Neuronal stem cell (in vitro differentiated cells): ENCODE data around the gene SCIMP.

Source experiments
- DNase-seq: peaks from one replicate; pipeline ENCODE4 v3.0.0-alpha.2; 2013; ENCODE audit warnings: low spot score
- H2AFZ ChIP-seq: one replicate; pipeline ENCODE4 v1.6.1; 2013; ENCODE audit warnings: mild to moderate bottlenecking, low read length, inconsistent platforms
- H2AK5ac ChIP-seq: 2 replicates; pipeline ENCODE4 v1.6.1; 2013; ENCODE audit warnings: low read depth, mild to moderate bottlenecking, inconsistent platforms, low read length, moderate library complexity, mixed read lengths
- H2BK120ac ChIP-seq: 2 replicates; pipeline ENCODE4 v1.6.1; 2013; ENCODE audit warnings: low read depth, mild to moderate bottlenecking, inconsistent platforms, low read length, moderate library complexity, mixed read lengths
- H2BK12ac ChIP-seq: one replicate; pipeline ENCODE4 v1.6.1; 2013; ENCODE audit warnings: low read length, inconsistent platforms
- H2BK15ac ChIP-seq: 2 replicates; pipeline ENCODE4 v1.6.1; 2013; ENCODE audit warnings: mild to moderate bottlenecking, low read length, inconsistent platforms, mixed read lengths
- H2BK5ac ChIP-seq: one replicate; pipeline ENCODE4 v1.6.1; 2013; ENCODE audit warnings: inconsistent platforms, mild to moderate bottlenecking, low read length, moderate library complexity
- H3K14ac ChIP-seq: one replicate; pipeline ENCODE4 v1.6.1; 2013; ENCODE audit warnings: low read length, inconsistent platforms
- H3K18ac ChIP-seq: 2 replicates; pipeline ENCODE4 v1.6.1; 2013; ENCODE audit warnings: low read length, inconsistent platforms
- H3K23ac ChIP-seq: 2 replicates; pipeline ENCODE4 v1.6.1; 2013; ENCODE audit warnings: low read depth, mild to moderate bottlenecking, mixed read lengths, low read length, inconsistent platforms; ENCODE audit not compliant: poor library complexity
- H3K27ac ChIP-seq: replicated peaks from 3 replicates; pipeline ENCODE4 v1.5.1; 2013; ENCODE audit warnings: low read length, inconsistent platforms
- H3K27me3 ChIP-seq, 3 experiments: 2 replicates each; pipeline ENCODE4 v1.6.1; 2013; ENCODE audit warnings: low read length in 3 of 3, mild to moderate bottlenecking in 2 of 3, inconsistent platforms in 1 of 3, low read depth in 1 of 3, mixed read lengths in 1 of 3, moderate library complexity in 1 of 3; ENCODE audit not compliant: control insufficient read depth in 3 of 3, insufficient read depth in 3 of 3
- H3K36me3 ChIP-seq, 2 donors: replicated peaks in 1 of 2; 2 replicates each; pipeline ENCODE4 v1.6.1; 2013; ENCODE audit warnings: low read length in 2 of 2; ENCODE audit not compliant: control insufficient read depth in 2 of 2, insufficient read depth in 2 of 2
- H3K4ac ChIP-seq: 2 replicates; pipeline ENCODE4 v1.6.1; 2013; ENCODE audit warnings: inconsistent platforms, mild to moderate bottlenecking, low read length, moderate library complexity
- H3K4me1 ChIP-seq, 2 donors: 1 replicate in 1 of 2; 2 replicates in 1 of 2; pipeline ENCODE4 v1.6.1; 2013; ENCODE audit warnings: low read length in 2 of 2, low read depth in 1 of 2; ENCODE audit not compliant: control insufficient read depth in 2 of 2, insufficient read depth in 1 of 2
- H3K4me2 ChIP-seq: one replicate; pipeline ENCODE4 v1.6.1; 2013; ENCODE audit warnings: mild to moderate bottlenecking, low read length, inconsistent platforms; ENCODE audit not compliant: insufficient read depth, poor library complexity, severe bottlenecking
- H3K4me3 ChIP-seq, 2 donors: 2 replicates each; pipeline ENCODE4 v1.5.1; 2013; ENCODE audit warnings: low read length in 2 of 2, mild to moderate bottlenecking in 2 of 2, inconsistent platforms in 1 of 2, moderate library complexity in 1 of 2
- H3K79me1 ChIP-seq: one replicate; pipeline ENCODE4 v1.6.1; 2013; ENCODE audit warnings: low read depth, mild to moderate bottlenecking, inconsistent platforms, low read length, moderate library complexity
- H3K9ac ChIP-seq: one replicate; pipeline ENCODE4 v1.6.1; 2013; ENCODE audit warnings: mild to moderate bottlenecking, low read depth, low read length, inconsistent platforms; ENCODE audit not compliant: poor library complexity
- H3K9me3 ChIP-seq, 2 donors: replicated peaks in 1 of 2; 2 replicates each; pipeline versions ENCODE3 to v1.6.1; 2013; ENCODE audit warnings: low read length in 2 of 2, mild to moderate bottlenecking in 2 of 2, inconsistent platforms in 1 of 2, low read depth in 1 of 2, mixed read lengths in 1 of 2, moderate library complexity in 1 of 2; ENCODE audit not compliant: control insufficient read depth in 2 of 2, insufficient read depth in 1 of 2
- H4K8ac ChIP-seq: one replicate; pipeline ENCODE4 v1.6.1; 2013; ENCODE audit warnings: low read depth, mild to moderate bottlenecking, inconsistent platforms, low read length, moderate library complexity
- H4K91ac ChIP-seq: one replicate; pipeline ENCODE4 v1.6.1; 2013; ENCODE audit warnings: low read length, low read depth, mild to moderate bottlenecking, inconsistent platforms; ENCODE audit not compliant: poor library complexity
- WGBS, 2 donors: extraction: QIAGEN DNeasy Blood & Tissue Kit; methylation state at CpG; one replicate each; pipeline ENCODE4 v1.1.7; 2013; ENCODE audit warnings: missing lambda C conversion rate in 2 of 2, mixed read lengths in 1 of 2; ENCODE audit not compliant: insufficient read length in 2 of 2, insufficient replicate concordance in 1 of 2; ENCODE audit errors: extremely low coverage in 2 of 2; 5-methylcytosine and 5-hydroxymethylcytosine counted together

The SCIMP gene

GRCh38 chr17:5254903-5255521, 20.4 kb upstream of the SCIMP start:
- no peak overlapping the region for H4K91ac ChIP-seq
- H3K18ac ChIP-seq = no peak overlapping the region
- no peak overlapping the region for H3K14ac ChIP-seq
- no peak overlapping the region for H2BK12ac ChIP-seq
- no peak overlapping the region for H2BK15ac ChIP-seq
- no peak overlapping the region for H3K4me2 ChIP-seq
- no peaks in the 10 kb centered on the region for H3K4me1 ChIP-seq
- H3K79me1 ChIP-seq = no peaks in the 10 kb centered on the region
- H3K23ac ChIP-seq = no peak overlapping the region
- H3K4me3 ChIP-seq = no peak overlapping the region
- no peak overlapping the region for H4K8ac ChIP-seq
- no peaks in the 10 kb centered on the region for H3K9me3 ChIP-seq
- no peak overlapping the region for H2BK120ac ChIP-seq
- no peak overlapping the region for H2BK5ac ChIP-seq
- WGBS, 2 donors = no CpG with 5 or more reads among the region's 5 CpGs
- no peak for DNase-seq
- H3K9ac ChIP-seq = no peak overlapping the region
- no peak overlapping the region for H3K27ac ChIP-seq
- H3K27me3 ChIP-seq = no peaks in the 10 kb centered on the region
- H3K36me3 ChIP-seq = no peaks in the 10 kb centered on the region
- no peak overlapping the region for H3K4ac ChIP-seq
- H2AK5ac ChIP-seq = no peak overlapping the region
- peak overlapping the region; percentile 73 for H2AFZ ChIP-seq

DNA sequence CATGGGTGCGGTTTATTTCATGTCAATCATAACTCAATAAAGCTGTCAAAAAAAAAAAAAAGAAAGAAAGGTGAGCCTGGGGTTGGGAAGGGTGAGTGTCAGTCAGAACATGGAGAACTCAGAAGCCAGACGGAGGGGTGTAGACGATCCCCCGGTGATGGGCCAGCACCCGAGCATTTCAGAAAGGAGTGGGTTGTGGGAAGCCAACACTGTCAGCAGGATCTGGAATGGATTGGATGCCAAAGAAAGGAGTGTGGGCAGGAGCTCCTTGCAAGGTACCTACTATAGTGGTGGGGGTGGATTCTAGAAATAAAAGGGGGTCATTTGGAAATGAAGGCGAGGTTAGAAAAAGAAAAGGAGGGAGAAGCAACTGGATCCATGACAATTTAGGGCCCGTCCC, 19.8 kb upstream of the SCIMP start:
- Histone ChIP-seq H3K4me1 (peaks cover 0 to 2% of the 10 kb centered on the region in 2 donors), H2AFZ (peak overlapping the region; percentile 73), H3K9me3 (no peaks in the 10 kb centered on the region), H4K91ac (no peak overlapping the region), H3K79me1 (no peaks in the 10 kb centered on the region), H2BK5ac (no peak overlapping the region), H2BK120ac (no peak overlapping the region), H4K8ac (no peak overlapping the region), H3K27ac (no peak overlapping the region), H2BK12ac (no peak overlapping the region), H3K23ac (no peak overlapping the region), H2BK15ac (no peak overlapping the region), H3K27me3 (no peaks in the 10 kb centered on the region), H3K4me3 (no peak overlapping the region), H3K9ac (no peak overlapping the region), H3K4ac (no peak overlapping the region), H3K18ac (no peak overlapping the region), H3K36me3 (no peaks in the 10 kb centered on the region), H3K14ac (no peak overlapping the region), H3K4me2 (no peak overlapping the region), H2AK5ac (no peak overlapping the region)
- no peak for DNase-seq
- WGBS, 2 donors = no CpG with 5 or more reads among the region's 7 CpGs

GRCh38 chr17:5249615-5250014, 15.0 kb upstream of the SCIMP start:
- no peak overlapping the region for H2BK120ac ChIP-seq
- no peak overlapping the region for H4K91ac ChIP-seq
- no peaks in the 10 kb centered on the region for H3K9me3 ChIP-seq
- no peak overlapping the region for H2BK15ac ChIP-seq
- H3K36me3 ChIP-seq = no peaks in the 10 kb centered on the region
- no peak overlapping the region for H3K18ac ChIP-seq
- WGBS, 2 donors = no CpG with 5 or more reads among the region's 4 CpGs
- no peak overlapping the region for H2BK5ac ChIP-seq
- no peak overlapping the region for H3K4me3 ChIP-seq
- H3K27ac ChIP-seq = no peak overlapping the region
- no peak overlapping the region for H4K8ac ChIP-seq
- H2AFZ ChIP-seq = peak overlapping the region; percentile 74
- DNase-seq = peak; percentile 58
- no peak overlapping the region for H2BK12ac ChIP-seq
- no peak overlapping the region for H2AK5ac ChIP-seq
- H3K9ac ChIP-seq = no peak overlapping the region
- H3K4me1 ChIP-seq = peaks cover 0 to 2% of the 10 kb centered on the region in 2 donors
- no peak overlapping the region for H3K23ac ChIP-seq
- no peak overlapping the region for H3K4me2 ChIP-seq
- no peaks in the 10 kb centered on the region for H3K79me1 ChIP-seq
- H3K14ac ChIP-seq = no peak overlapping the region
- H3K4ac ChIP-seq = no peak overlapping the region
- H3K27me3 ChIP-seq = no peaks in the 10 kb centered on the region

DNA sequence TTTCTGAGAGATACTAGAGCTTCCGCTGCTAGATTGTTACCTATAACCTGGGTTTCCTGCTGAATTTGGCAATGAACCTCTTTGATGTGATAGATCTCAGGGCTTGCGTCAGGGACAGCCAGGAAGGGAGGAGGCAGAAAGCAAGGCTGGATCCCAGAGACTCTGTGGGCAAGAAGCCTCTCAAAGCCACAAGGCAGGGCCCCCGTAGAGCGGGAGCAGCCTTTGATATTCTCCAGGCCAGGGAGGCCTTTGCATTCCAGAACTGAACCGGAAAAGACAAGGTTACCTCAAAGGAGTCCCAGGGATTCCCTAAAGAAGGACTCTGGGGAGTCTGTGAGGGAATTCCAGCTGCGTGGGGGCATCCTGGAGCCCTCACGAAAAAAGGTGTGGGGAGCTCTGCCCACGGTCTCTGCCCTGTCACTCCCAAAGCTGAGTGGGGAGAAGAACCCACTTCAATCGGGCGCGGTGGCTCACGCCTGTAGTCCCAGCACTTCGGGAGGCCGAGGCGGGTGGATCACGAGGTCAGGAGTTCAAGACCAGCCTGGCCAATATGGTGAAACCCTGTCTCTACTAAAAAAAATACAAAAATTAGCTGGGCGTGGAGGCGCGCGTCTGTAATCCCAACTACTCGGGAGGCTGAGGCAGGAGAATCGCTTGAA, 14.3 kb upstream of the SCIMP start:
- H3K27me3 ChIP-seq = no peaks in the 10 kb centered on the region
- no peak overlapping the region for H3K14ac ChIP-seq
- no peak overlapping the region for H3K18ac ChIP-seq
- no peak overlapping the region for H2AFZ ChIP-seq
- H2BK15ac ChIP-seq = no peak overlapping the region
- H2BK12ac ChIP-seq = no peak overlapping the region
- no peak overlapping the region for H2BK5ac ChIP-seq
- H4K8ac ChIP-seq = peak overlapping the region; percentile 3
- no peak for DNase-seq
- H3K23ac ChIP-seq = no peak overlapping the region
- WGBS, 2 donors = no CpG with 5 or more reads among the region's 22 CpGs
- no peak overlapping the region for H3K4ac ChIP-seq
- H3K9me3 ChIP-seq = no peaks in the 10 kb centered on the region
- H3K4me3 ChIP-seq = no peak overlapping the region
- no peak overlapping the region for H3K4me2 ChIP-seq
- H3K4me1 ChIP-seq = peaks cover 0 to 2% of the 10 kb centered on the region in 2 donors
- no peaks in the 10 kb centered on the region for H3K36me3 ChIP-seq
- H3K27ac ChIP-seq = no peak overlapping the region
- no peak overlapping the region for H4K91ac ChIP-seq
- H3K9ac ChIP-seq = peak overlapping the region; percentile 60
- H3K79me1 ChIP-seq = no peaks in the 10 kb centered on the region
- no peak overlapping the region for H2BK120ac ChIP-seq
- H2AK5ac ChIP-seq = no peak overlapping the region
